NK-92 treated with Interleukin-12 subunit alpha and Interleukin-12 subunit beta, amount 100 ng/mL, for 24 hours (cell line): Measurements from ENCODE around the gene RETREG2.

Experiments used
- DNase-seq: peaks from one replicate; lab custom pipeline; 2025; lab: John Stamatoyannopoulos, UW

The RETREG2 gene

DNA sequence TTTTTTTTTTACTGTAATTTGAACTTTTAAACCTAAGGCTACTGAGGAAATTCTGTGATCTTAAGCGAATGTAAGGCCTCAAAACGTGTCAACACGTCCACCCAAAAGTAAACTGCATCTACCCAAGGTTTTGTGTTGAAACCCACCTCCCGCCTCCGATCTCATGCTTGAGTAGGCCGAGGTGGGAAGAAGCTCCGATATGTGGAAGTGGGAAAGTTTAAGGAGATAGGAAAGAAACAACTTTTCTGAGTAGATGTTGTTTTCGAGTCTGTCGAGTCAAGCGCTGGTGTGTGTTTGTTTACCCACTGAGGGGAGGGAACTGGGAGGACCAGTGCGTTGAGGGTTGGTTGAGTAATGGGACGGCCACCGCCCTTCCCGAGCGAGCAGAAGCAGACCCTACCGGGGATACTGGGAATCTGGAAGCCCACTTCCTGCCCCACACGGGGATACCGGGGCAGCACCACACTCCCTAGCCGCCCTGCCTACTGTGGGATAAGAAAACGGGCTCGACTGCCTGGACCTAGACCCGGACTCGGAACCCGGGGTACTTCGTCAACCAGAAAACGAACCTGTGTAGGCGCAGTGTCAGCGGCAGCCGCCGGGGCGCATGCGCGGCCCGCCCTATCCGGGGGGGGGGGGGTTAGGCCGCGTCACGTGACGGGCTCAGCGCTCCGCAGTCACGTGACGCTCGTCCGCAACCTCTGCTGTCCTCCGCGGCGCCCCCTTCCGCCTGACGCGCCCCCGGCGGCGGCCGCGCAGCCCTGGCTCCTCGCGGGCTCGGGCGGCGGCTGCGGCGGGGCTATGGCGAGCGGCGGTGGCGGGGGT lies at the start of gene RETREG2:
Gene RETREG2 (plus strand): TSS at position 724 of the 825 bp plus-strand sequence. CDS start 78 bp downstream, at position 802.
- peak; percentile 92 for DNase-seq

DNA sequence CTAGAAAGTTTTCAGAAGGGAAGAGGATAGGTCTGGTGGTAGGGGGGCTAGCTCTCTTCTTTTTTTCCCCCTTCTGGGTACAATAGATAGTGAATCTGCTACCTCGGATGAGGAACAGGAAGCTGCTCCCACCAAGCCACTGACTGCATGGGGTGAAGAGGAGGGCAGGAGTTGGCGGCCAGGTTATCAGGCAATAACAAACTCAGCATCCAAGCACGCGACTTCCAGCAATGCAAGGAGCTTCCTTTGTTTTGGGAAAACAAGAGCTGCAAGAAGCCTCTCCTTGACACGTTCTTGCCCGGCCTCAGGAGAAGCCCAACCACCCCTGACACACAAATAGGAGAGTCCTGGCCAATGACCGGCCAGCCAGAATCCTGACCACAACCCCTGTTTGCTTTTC lies 49.7 kb upstream of the RETREG2 start:
- no peak for DNase-seq

DNA sequence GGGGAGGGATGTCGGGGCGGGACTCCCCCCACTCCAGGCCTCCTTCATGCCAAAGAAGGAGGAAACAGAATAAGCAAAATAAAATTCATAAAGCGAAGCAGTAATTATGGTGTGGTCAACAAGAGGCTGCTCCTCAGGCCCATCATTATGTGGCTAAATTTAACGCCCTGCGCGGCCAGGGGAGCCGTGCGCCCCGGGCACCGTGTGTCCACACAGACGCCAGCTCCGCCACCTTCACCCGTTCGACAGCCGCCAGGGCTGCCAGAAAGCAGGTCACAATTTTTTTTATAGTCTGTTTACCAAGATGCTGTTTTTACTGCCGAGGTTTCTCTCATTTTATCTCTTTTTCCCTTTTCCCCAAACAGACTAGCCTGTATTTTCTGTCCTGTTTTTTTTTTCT lies 48.5 kb upstream of the RETREG2 start:
- no peak for DNase-seq

DNA sequence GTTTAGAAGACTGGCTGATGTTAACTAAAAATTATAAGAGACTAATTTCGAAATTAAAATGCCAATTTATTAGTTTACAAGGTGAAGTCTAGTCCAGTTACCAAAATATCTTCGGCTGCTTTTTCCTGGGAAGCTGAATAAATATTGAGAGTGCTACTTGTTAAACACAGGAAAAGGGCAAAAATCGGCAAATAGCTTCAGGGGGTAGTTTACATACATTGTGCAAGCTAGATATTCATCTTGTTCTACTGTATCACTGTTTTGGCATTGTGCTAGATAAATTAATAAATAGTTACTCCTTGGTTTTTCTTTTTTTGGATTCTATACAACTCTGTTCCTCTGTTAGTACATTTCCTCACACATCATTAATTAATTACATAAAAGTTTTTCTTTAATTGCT lies 46.7 kb upstream of the RETREG2 start:
- DNase-seq: no peak

DNA sequence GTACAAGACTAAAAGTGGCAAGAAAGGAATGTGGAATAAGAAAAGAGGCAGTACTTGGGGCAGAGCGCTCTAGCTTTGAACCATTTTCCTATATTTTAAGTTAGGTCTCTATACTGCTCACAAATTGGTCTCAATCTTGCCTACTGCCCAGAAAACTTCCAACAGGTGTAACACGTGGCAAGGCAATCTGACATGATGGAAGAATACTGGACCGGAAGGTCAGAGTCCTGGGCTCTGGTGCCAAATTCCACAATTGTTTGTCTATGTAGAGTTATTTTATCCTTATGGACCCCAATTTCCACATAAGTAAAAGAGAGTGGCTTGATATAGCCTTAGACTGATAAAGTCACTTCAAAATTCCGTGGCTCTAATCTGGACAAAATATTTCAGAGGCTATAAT lies 46.3 kb upstream of the RETREG2 start:
- DNase-seq: no peak

DNA sequence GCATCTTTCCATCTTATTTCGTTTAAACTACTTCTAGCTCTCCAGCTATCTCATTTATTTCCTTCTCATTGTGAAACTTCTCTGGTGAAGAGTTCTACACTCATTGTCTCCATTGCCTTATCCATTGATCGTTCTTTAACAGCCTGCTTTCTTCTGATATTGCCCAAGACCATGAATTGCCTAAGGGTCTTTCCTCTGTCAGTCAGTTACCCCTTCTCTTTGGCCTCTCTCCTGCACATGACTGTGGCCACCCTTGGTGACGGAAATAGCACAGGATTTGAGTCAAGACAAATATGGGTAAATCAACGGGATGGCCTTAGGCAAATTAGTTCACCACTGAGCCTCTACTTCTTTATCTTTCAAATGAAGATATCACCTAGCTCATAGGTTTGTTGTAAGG lies 44.1 kb upstream of the RETREG2 start:
- DNase-seq: no peak

DNA sequence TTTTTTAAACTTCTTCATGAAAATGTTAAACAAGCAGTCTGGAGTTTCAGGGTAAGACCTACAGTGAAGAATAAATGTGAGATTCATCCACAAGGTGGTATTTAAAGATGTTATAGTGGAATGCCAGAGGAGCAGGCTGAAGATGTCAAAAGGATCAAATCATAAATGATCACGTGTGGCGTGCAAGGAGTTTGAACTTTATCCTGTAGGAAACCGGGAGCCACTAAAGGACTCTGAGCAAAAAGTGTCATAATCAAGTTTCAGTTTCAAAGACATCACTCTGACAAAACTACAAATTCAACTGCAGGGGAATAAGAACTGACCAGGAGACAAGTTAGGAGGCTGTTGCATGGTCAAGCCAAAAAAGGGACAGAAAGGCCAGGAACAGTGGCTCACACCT lies 37.4 kb upstream of the RETREG2 start:
- no peak for DNase-seq

GRCh38 chr2:219142329-219142728 lies 35.7 kb upstream of the RETREG2 start:
- DNase-seq: no peak

- DNase-seq: no peak
Observed at GRCh38 chr2:219149667-219150066, 28.4 kb upstream of the RETREG2 start.

GRCh38 chr2:219155054-219155644 lies 22.9 kb upstream of the RETREG2 start:
- no peak for DNase-seq

DNA sequence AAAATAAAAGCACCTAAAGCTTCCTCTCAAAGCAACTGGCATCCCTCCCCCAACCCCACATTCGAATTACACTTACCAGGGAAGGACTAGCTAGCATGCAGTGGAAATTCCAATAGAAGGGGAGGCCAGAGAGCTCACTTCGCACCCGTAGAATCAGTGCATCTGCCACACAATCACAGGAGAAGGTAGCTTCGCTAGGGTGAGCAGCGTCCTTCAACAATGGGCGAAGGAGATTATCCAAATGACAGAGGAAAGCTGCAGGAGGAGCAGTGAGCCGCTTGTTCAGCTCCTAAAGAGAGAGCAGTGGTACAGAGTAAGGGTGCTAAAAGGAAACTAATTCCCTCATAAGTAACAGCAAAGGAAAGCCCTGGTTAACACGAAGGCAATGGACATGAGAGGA lies 20.7 kb upstream of the RETREG2 start:
- DNase-seq: no peak

DNA sequence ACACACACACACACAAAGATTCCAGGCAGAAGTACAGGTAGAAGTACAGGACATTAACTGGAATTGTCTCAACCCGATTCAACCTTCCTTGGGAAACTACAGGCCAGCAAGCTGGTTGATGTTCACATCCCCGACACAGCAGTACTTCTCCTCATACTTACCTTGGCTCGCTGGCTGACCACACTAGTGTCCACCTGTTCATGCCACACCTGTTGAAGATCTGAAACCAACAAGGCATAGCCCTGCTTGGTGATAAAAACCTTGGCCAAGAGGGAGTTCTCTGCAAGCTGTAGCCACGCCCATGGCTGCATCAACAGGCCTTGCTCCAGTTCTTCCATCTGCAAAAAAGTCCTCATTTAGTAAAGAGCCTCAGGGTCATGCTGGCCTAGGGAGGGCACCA lies 20.1 kb upstream of the RETREG2 start:
- no peak for DNase-seq

DNA sequence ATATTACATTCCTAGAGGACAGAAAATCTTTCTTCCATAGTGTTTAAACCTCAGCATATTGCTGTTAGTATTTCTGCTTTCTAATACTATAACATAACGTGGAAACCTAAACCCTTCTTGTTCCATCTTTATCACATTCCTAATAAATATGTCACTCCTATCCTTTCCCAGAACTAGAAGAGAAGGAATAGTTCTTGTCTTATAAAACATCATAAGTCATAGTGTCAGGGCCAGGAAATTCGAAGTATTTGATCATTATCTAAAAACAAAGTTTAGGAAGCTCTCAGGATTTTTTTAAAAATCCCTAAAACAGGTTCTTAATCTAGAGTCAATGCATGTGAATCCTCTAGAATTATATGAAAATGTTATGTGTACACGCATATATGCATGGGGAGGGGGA lies 19.5 kb upstream of the RETREG2 start:
- no peak for DNase-seq

DNA sequence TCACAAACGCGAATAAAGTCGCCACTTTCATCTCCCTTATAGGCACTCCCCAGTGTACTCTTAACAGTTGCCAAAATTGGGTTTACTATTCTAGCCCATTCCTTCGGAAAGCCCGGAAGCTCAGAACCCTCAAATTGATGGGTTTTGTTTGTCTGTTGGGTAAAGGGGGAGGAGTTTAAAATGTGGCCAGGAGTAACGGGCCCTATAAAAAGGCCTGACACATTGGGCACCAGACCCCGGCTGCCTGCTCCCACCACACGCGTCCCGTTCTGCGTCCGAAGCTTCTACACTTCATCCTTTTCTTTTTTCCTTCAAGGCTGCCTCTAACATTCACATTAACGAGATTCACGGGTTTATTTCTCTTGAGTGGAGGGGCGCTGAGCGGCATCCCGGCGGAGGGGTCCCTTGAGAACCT lies 18.3 kb upstream of the RETREG2 start:
- DNase-seq: no peak

- DNase-seq: peak; percentile 90
Observed at GRCh38 chr2:219160186-219161017, 17.7 kb upstream of the RETREG2 start, which contains the start of gene NHEJ1. TSS of gene NHEJ1 (minus strand) at chr2:219160815. CDS start at chr2:219158362, 2,453 bp downstream.

DNA sequence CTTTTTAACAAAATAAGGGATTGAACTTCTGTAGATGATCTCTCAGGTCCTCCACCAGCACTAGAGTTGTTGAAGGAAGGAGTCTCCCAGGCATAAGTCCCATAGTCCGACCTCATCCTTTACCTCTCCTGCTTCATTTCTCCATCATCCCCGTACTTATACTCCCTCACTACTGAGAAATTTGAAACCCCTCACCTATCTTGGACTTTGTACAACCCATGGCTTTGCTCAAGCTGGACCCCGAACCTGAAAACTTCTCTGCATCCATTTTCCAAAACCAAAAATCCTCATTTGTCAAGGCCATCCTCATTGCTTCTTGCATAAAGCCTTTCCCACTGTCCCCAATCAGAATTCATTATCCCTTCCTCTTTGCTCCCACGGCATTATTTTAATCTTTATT lies 17.0 kb upstream of the RETREG2 start:
- no peak for DNase-seq

GRCh38 chr2:219163156-219163555 lies 14.9 kb upstream of the RETREG2 start:
- no peak for DNase-seq

- no peak for DNase-seq
Observed at GRCh38 chr2:219165058-219165911, 12.8 kb upstream of the RETREG2 start.

DNA sequence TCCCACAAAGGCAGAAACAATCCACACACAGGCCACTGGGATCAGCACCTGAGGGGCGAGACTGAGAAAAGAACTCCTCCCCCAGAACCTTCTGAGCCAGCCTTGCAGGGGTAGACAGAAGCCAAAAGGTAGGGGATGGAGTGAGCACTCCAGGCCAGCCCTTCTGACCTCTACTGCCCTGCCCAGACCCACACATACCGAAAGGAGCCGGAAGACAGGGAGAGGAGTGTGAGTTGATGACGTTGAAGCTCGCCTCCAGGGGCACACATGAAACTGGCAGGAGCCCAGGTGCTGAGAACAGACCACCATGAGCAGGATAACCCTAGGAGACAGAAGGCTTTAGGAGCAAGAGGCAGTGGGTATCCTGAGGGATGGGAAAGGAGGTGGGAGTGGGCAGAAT lies 10.1 kb upstream of the RETREG2 start:
- no peak for DNase-seq

DNA sequence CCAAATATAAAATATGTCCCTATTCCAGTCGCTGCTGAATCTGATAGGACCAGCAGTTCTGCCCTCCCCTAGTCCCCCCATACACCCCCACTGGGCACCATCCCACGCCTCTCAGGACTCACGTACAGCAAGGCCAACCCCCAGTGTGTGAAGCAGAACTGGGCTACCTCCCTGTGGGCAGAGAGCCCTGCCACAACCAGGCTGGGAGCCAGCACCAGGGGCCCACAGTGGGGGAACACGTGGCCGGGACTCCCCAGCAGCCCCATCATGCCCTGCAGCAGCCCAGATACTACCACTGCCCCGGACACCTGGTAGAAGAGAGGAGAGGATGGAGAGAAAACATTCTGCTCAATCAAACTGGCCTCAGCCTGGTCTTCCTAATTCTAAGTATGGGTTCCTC lies 9.5 kb upstream of the RETREG2 start:
- no peak for DNase-seq

- no peak for DNase-seq
Observed at GRCh38 chr2:219168932-219169331, 9.1 kb upstream of the RETREG2 start.
